Fibroblast of the aortic adventitia (primary cell): ENCODE measurements around the gene SMG9. TPM values are rescaled to one million over a fixed set of nuclear protein-coding genes. Genes with fewer than 3 reads are reported as not detected.

ENCODE experiments used
- DNase-seq: peaks from one replicate; pipeline ENCODE4 v3.0.0-alpha.2; 2010; ENCODE audit warnings: low read depth
- H3K4me3 ChIP-seq: 2 replicates; pipeline ENCODE4 v1.5.1; 2011; ENCODE audit warnings: low read depth, mild to moderate bottlenecking, control low read depth, low read length, moderate library complexity
- total RNA-seq: library from RNA; depleted of rRNA; stranded (reverse); fragments of >200 nt; gene quantifications from 2 replicates; pipeline ENCODE4 v1.2.3, GENCODE V29; 2012; ENCODE audit warnings: low replicate concordance
- TF ChIP-seq, protein P1 (sequence below): IDR thresholded peaks from 2 replicates; pipeline ENCODE4 v1.5.1; 2011; ENCODE audit warnings: mild to moderate bottlenecking, low read length, control low read depth, inconsistent platforms; ENCODE audit not compliant: insufficient read depth

The SMG9 gene
- total RNA-seq, 1 donor = 25.0 TPM

DNA sequence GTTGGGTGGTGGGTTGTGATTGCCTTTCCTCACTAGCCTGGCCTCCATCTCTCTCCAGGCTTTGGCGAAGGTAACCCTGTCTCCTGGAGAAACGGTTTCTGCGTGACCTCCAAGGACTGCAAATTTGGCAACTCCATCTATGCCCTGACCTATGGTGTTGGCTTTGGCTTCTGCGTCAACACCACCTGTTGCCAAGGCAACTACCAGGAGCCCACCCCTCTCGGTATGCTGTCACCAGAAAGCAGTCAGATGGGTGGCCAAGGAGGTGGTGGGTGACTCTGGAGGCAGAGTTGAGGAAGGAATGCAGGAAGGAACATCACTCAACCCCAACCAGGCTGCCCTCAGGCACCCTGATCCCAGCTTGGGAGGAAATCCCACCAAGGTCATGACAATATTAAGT, 57.5 kb downstream of the SMG9 start:
- TF ChIP-seq, protein P1, sequence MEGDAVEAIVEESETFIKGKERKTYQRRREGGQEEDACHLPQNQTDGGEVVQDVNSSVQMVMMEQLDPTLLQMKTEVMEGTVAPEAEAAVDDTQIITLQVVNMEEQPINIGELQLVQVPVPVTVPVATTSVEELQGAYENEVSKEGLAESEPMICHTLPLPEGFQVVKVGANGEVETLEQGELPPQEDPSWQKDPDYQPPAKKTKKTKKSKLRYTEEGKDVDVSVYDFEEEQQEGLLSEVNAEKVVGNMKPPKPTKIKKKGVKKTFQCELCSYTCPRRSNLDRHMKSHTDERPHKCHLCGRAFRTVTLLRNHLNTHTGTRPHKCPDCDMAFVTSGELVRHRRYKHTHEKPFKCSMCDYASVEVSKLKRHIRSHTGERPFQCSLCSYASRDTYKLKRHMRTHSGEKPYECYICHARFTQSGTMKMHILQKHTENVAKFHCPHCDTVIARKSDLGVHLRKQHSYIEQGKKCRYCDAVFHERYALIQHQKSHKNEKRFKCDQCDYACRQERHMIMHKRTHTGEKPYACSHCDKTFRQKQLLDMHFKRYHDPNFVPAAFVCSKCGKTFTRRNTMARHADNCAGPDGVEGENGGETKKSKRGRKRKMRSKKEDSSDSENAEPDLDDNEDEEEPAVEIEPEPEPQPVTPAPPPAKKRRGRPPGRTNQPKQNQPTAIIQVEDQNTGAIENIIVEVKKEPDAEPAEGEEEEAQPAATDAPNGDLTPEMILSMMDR = no peak
- no peak overlapping the region for H3K4me3 ChIP-seq
- DNase-seq = no peak

DNA sequence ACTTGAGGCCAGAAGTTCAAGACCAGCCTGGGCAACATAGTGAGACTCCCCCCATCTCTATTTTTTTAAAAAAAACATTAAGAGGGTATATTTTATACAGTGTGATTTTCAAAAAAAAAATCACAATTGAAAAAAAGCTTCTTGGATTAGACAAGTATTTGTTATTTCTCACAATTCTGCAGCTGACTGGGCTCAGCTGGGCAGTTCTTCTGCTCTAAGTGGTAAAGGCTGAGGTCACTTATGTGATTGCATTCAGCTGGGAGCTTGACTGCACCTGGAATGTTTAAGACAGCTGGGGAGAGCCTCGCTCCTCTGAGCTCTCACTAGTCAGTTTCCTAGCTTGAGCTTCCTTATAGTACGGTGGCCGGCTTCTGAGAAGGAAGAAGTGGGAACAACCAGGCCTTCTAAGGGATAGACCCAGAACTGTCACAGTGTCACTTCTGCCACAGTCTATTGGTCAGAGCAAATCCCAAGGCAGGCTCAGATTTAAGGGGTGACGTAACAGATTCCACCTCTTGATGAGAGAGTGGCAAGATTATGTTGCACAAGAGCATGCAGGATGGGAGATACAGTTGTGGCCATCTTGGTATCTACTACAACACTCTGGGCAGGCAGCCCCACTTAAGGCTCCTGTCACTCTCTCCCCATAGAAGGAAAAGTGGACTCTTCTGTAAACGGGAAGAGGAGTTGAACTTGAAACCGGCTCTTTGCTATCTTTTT, 58.6 kb downstream of the SMG9 start:
- DNase-seq = no peak
- H3K4me3 ChIP-seq = no peak overlapping the region
- TF ChIP-seq, protein P1 = no peak

DNA sequence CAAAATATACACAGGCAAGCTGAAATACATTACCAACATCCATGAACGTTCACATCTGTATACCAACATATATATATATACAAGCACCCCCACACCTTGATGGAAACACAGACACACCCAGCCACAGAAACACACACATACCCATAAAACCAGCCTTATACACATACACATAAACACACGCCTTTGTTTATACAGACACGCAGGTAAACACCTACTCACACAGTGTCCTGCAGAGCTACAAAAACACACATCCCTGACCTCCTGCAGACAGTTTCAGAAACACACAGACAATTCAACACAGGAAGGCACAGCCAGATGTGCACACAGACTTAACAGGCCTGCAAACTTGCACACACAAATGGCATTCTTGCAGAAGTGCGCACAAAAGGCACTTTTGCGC, 60.2 kb downstream of the SMG9 start:
- TF ChIP-seq, protein P1 = no peak
- DNase-seq = no peak
- no peak overlapping the region for H3K4me3 ChIP-seq

DNA sequence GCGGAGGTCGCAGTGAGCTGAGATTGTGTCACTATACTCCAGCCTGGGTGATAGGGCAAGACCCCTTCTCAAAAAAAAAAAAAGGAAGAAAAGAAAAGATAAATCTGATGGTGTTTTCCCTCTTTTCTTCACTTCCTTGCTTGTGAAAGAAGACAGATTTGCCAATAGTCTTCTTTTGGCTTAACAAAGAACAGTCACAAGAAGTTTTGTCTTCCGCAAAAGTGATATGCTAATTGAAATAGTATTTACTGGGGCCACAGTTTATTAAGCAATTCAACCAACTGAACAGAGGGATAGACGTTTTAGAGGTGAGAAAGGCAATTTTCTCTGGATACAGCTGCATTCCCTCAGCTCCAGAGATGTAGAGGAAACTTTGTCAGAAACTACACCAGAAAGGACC, 61.9 kb downstream of the SMG9 start:
- H3K4me3 ChIP-seq = no peak overlapping the region
- no peak for DNase-seq
- TF ChIP-seq, protein P1 = no peak

DNA sequence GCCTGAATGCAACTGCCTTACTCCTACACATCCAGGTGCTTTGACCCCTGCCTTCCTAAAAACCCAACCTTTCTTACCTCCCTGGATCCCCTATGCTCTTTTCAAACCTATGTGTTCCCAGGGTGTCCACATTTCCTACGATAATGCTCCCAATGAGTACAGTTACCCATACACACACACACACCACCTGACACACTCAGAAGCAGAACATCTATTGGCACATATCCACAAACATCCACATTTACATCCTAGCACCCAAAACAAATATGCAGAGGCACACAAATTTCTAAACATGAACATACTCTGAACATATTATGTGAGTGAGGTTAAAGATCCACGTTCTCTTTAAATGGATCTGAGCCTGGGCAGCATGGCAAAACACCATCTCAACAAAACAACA, 62.4 kb downstream of the SMG9 start:
- H3K4me3 ChIP-seq = no peak overlapping the region
- no peak for DNase-seq
- TF ChIP-seq, protein P1 = no peak

DNA sequence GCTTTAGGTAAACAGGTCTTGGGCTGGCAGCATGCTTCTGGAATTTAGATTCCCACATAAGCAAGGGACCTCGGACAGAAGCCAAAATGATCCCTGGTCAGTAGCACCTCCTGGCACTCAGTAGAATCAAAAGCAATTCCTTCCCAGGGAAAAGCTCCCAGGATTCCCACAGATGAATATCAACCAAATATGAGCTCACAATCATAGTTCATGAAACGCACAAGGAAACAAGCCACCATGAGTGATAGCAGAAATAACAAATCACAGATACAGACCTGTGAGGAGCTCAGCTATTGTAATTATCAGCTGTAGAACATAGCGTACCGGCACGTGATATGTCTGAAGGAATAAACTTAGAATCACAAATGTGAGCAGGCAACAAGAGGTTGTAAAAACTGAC, 63.0 kb downstream of the SMG9 start:
- H3K4me3 ChIP-seq = no peak overlapping the region
- TF ChIP-seq, protein P1 = no peak
- no peak for DNase-seq

DNA sequence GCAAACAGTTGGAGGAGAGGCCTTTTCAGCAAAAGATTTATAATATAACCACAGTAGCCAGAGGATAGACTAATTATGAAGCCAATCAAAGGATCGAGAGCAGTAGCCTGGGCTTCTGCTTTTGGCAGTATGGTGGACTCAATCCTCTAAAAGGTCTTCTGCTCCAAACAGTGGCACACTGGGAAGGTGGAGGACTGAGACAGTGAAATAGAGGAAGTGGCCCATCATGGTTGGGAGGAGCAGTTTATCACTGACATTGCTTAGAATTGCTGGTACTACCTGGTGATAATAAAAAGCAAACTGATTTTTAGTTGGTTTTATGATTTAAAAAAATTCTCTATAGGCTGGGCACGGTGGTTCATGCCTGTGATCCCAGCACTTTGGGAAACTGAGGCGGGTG, 63.9 kb downstream of the SMG9 start:
- no peak overlapping the region for H3K4me3 ChIP-seq
- TF ChIP-seq, protein P1 = no peak
- no peak for DNase-seq
